SK-N-SH (cell line): ENCODE results near the gene ASPSCR1. TPM values are rescaled to one million over a fixed set of nuclear protein-coding genes. Genes with fewer than 3 reads are reported as not detected.

Experiments
- CTCF ChIA-PET: fragments of 300-600, 350-600 bp; formaldehyde crosslinking; extraction: SDS; loops from one replicate; lab custom pipeline; 2021; lab: Yijun Ruan, JAX
- POLR2A ChIA-PET: fragments of 350-600 bp; sonication (Branson Sonifier 250); formaldehyde crosslinking; extraction: SDS; loops from one replicate; lab custom pipeline; 2020; ENCODE audit warnings: antibody characterized with exemption, inconsistent platforms; lab: Yijun Ruan, JAX
- DNase-seq: peaks from one replicate; pipeline ENCODE4 v3.0.0; 2012
- H2AFZ ChIP-seq: fragments of 200-600 bp; sonication (generic); 2 replicates; pipeline ENCODE4 v1.8.1; 2016; ENCODE audit warnings: antibody characterized with exemption, mild to moderate bottlenecking, low read depth
- H3F3A ChIP-seq: fragments of 200-600 bp; sonication (generic); replicated peaks from 2 replicates; pipeline ENCODE3; 2016; ENCODE audit warnings: antibody characterized with exemption, mild to moderate bottlenecking; ENCODE audit not compliant: insufficient read depth
- H3K27ac ChIP-seq, 2 experiments: fragments of 200-500 bp in 1 of 2; fragments of 200-600 bp in 1 of 2; sonication (Bioruptor generic) in 1 of 2; sonication (generic), shearing (Covaris generic) in 1 of 2; 2 replicates each; pipeline versions ENCODE4 v1.5.1 to v1.6.1; 2014 to 2016; ENCODE audit warnings: low read depth in 2 of 2, inconsistent platforms in 1 of 2, low read length in 1 of 2, mild to moderate bottlenecking in 1 of 2, mixed read lengths in 1 of 2
- H3K27me3 ChIP-seq: fragments of 200-600 bp; sonication (generic), shearing (Covaris generic); 2 replicates; pipeline ENCODE4 v1.6.1; 2016; ENCODE audit warnings: mixed run types; ENCODE audit not compliant: insufficient read depth
- H3K36me3 ChIP-seq, 2 experiments: fragments of 200-500 bp in 1 of 2; fragments of 200-600 bp in 1 of 2; sonication (Bioruptor generic) in 1 of 2; sonication (generic) in 1 of 2; replicated peaks in 1 of 2; 2 replicates each; pipeline versions ENCODE3 to v1.5.1; 2014 to 2016; ENCODE audit warnings: low read length in 1 of 2, mild to moderate bottlenecking in 1 of 2; ENCODE audit not compliant: insufficient read depth in 2 of 2, control insufficient read depth in 1 of 2
- H3K4me1 ChIP-seq, 2 experiments: fragments of 200-500 bp in 1 of 2; fragments of 200-600 bp in 1 of 2; sonication (Bioruptor generic) in 1 of 2; sonication (generic), shearing (Covaris generic) in 1 of 2; 2 replicates each; pipeline versions ENCODE4 v1.5.1 to v1.6.1; 2014 to 2016; ENCODE audit warnings: low read depth in 1 of 2, low read length in 1 of 2, mixed run types in 1 of 2; ENCODE audit not compliant: insufficient read depth in 2 of 2, control insufficient read depth in 1 of 2
- H3K4me2 ChIP-seq: fragments of 200-600 bp; sonication (generic), shearing (Covaris generic); 2 replicates; pipeline ENCODE4 v1.6.1; 2017; ENCODE audit warnings: mixed run types
- H3K4me3 ChIP-seq, 2 experiments: fragments of 200-500 bp in 1 of 2; fragments of 200-600 bp in 1 of 2; sonication (Bioruptor generic) in 1 of 2; sonication (generic), shearing (Covaris generic) in 1 of 2; 2 replicates each; pipeline versions ENCODE4 v1.5.1 to v1.8.1; 2014 to 2016; ENCODE audit warnings: low read depth in 2 of 2, inconsistent platforms in 1 of 2, low read length in 1 of 2, mild to moderate bottlenecking in 1 of 2, mixed read lengths in 1 of 2, moderate library complexity in 1 of 2
- H3K79me2 ChIP-seq: fragments of 200-600 bp; sonication (generic); 2 replicates; pipeline ENCODE4 v1.8.1; 2017; ENCODE audit warnings: mild to moderate bottlenecking; ENCODE audit not compliant: insufficient read depth
- H3K9ac ChIP-seq: fragments of 200-600 bp; sonication (generic); 2 replicates; pipeline ENCODE4 v1.6.1; 2017; ENCODE audit warnings: mixed run types
- H3K9me2 ChIP-seq: fragments of 200-600 bp; sonication (generic); 2 replicates; pipeline ENCODE4 v1.6.1; 2017; ENCODE audit warnings: mixed run types
- H3K9me3 ChIP-seq: fragments of 200-600 bp; sonication (generic); 2 replicates; pipeline ENCODE4 v1.6.1; 2017; ENCODE audit warnings: mixed run types, mild to moderate bottlenecking, moderate library complexity
- H4K20me1 ChIP-seq: fragments of 200-600 bp; sonication (generic); 2 replicates; pipeline ENCODE4 v1.6.1; 2017; ENCODE audit warnings: mild to moderate bottlenecking, mixed run types; ENCODE audit not compliant: insufficient read depth
- CHD2 ChIP-seq: fragments of 150-350 bp; IDR thresholded peaks from 2 replicates; pipeline ENCODE4 v1.6.1; 2018; ENCODE audit warnings: low read length; ENCODE audit not compliant: partially characterized antibody
- ELF1 ChIP-seq: IDR thresholded peaks from 2 replicates; pipeline ENCODE4 v1.4.0; 2012
- FOSL2 ChIP-seq: IDR thresholded peaks from 2 replicates; pipeline ENCODE4 v1.4.0; 2012; ENCODE audit warnings: low read depth, mild to moderate bottlenecking, moderate library complexity, borderline replicate concordance
- FOXJ3 ChIP-seq: sonication (generic); formaldehyde crosslinking; IDR thresholded peaks from 2 replicates; pipeline ENCODE4 v1.5.1; 2020; ENCODE audit warnings: mild to moderate bottlenecking, missing genetic modification reagents
- GATA2 ChIP-seq: sonication (generic); formaldehyde crosslinking; IDR thresholded peaks from 2 replicates; pipeline ENCODE4 v1.5.0; 2020; ENCODE audit warnings: mild to moderate bottlenecking, missing genetic modification reagents
- JUND ChIP-seq: IDR thresholded peaks from 2 replicates; pipeline ENCODE4 v1.4.0; 2012
- MEF2A ChIP-seq: IDR thresholded peaks from 2 replicates; pipeline ENCODE4 v1.4.0; 2012; ENCODE audit warnings: low read depth, borderline replicate concordance
- MXI1 ChIP-seq: IDR thresholded peaks from 2 replicates; pipeline ENCODE4 v1.6.1; 2012; ENCODE audit warnings: mild to moderate bottlenecking, low read depth, low read length, improper control_type of control experiment
- NRF1 ChIP-seq: IDR thresholded peaks from 2 replicates; pipeline ENCODE4 v1.6.1; 2012; ENCODE audit warnings: low read depth, mild to moderate bottlenecking, low read length
- POLR2AphosphoS5 ChIP-seq: IDR thresholded peaks from 2 replicates; pipeline ENCODE4 v1.6.1; 2012; ENCODE audit warnings: low read depth, low read length
- RAD21 ChIP-seq: IDR thresholded peaks from 2 replicates; pipeline ENCODE4 v1.6.1; 2012; ENCODE audit warnings: mild to moderate bottlenecking, low read length
- RFX5 ChIP-seq: IDR thresholded peaks from 2 replicates; pipeline ENCODE4 v1.6.1; 2012; ENCODE audit warnings: mild to moderate bottlenecking, improper control_type of control experiment, low read length
- RXRA ChIP-seq: IDR thresholded peaks from 2 replicates; pipeline ENCODE4 v1.4.0; 2012; ENCODE audit warnings: low read depth, mild to moderate bottlenecking, borderline replicate concordance
- SIN3A ChIP-seq: IDR thresholded peaks from 2 replicates; pipeline ENCODE4 v1.6.1; 2012; ENCODE audit warnings: low read depth, mild to moderate bottlenecking, low read length, moderate library complexity, borderline replicate concordance
- TAF1 ChIP-seq: IDR thresholded peaks from 2 replicates; pipeline ENCODE4 v1.6.1; 2012; ENCODE audit warnings: low read depth, mild to moderate bottlenecking, low read length, moderate library complexity, borderline replicate concordance
- TCF12 ChIP-seq: IDR thresholded peaks from 2 replicates; pipeline ENCODE4 v1.4.0; 2012
- YY1 ChIP-seq: IDR thresholded peaks from 2 replicates; pipeline ENCODE4 v1.4.0; 2012; ENCODE audit warnings: low read depth, mild to moderate bottlenecking
- WGBS: methylation state at CpG from one replicate; pipeline ENCODE4 v1.1.6; 2017; ENCODE audit warnings: low lambda C conversion rate; 5-methylcytosine and 5-hydroxymethylcytosine counted together
- polyA plus RNA-seq, 3 experiments: library from polyadenylated mRNA; depleted of rRNA; stranded (reverse); fragments of >200 nt; gene quantifications; 2 replicates each; pipeline ENCODE4 v1.2.3, GENCODE V29; 2012
- TF ChIP-seq, protein P1 (sequence below): IDR thresholded peaks from 2 replicates; pipeline ENCODE4; 2012
- TF ChIP-seq, protein P2 (sequence below): IDR thresholded peaks from 2 replicates; pipeline ENCODE4 v1.4.0; 2012; ENCODE audit warnings: low read depth
- TF ChIP-seq, protein P3 (sequence below): fragments of 150-350 bp; IDR thresholded peaks from 2 replicates; pipeline ENCODE4 v1.6.1; 2017; ENCODE audit warnings: antibody characterized with exemption, low read length, low read depth, borderline replicate concordance

The ASPSCR1 gene
- polyA plus RNA-seq, 1 of the 3 experiments (the other 2 are of a cell fraction), result 36.2 TPM

DNA sequence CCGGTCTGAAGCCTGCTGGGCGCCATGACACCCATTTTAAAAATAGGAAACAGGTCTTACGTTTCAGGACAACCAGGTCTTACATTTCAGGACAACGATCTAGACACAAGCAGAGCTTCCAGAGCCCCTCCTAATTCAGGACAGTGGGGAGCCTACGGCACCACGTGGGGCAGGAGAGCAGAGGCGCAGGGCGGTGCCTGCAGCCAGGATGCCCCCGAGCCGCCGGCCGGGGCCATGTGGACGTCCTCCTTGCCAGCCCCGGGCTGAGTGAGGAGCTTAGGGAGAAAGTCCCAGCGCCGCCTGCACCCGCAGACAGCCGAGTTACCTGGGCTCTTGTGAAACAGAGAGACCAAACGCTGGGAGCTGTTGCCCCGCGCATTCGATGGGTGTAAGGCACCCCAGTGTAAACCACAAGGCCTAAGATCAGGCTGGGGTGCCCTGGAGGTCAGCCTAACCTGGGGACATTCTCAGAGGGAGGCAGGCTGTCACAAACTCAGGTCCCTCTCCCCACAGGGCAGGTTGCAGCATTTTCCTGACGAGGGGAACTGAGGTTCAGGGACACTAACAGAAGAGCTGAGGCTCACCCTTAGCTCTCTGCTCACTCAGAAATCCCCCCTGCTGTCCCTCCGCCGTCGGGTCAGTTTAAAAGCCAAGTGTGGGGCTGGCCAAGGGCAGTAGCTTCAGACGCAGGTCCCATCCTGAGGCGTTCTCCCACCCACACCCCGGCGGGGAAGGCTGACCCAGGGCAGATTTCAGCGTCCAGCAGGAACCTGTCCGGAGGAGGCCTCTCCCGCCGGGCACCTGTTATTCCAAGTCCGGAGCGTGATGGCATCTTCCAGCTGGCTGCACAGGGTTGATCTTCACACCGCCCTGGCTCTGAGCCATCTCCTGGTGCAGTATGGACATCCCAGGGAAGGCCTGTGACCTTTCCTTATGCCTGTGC is 14.7 kb upstream of the ASPSCR1 start:
- TF ChIP-seq TCF12 (no peak), RAD21 (no peak), ELF1 (no peak), RXRA (no peak), CHD2 (no peak), FOXJ3 (no peak), FOSL2 (no peak), MEF2A (no peak), TAF1 (no peak), SIN3A (no peak), NRF1 (no peak), MXI1 (no peak), RFX5 (no peak), YY1 (no peak), JUND (no peak), POLR2AphosphoS5 (no peak), GATA2 (CRISPR knock-in tag) (no peak)
- TF ChIP-seq, protein P1, sequence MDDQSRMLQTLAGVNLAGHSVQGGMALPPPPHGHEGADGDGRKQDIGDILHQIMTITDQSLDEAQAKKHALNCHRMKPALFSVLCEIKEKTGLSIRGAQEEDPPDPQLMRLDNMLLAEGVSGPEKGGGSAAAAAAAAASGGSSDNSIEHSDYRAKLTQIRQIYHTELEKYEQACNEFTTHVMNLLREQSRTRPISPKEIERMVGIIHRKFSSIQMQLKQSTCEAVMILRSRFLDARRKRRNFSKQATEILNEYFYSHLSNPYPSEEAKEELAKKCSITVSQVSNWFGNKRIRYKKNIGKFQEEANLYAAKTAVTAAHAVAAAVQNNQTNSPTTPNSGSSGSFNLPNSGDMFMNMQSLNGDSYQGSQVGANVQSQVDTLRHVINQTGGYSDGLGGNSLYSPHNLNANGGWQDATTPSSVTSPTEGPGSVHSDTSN, result no peak
- TF ChIP-seq, protein P2, sequence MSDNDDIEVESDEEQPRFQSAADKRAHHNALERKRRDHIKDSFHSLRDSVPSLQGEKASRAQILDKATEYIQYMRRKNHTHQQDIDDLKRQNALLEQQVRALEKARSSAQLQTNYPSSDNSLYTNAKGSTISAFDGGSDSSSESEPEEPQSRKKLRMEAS, result no peak
- TF ChIP-seq, protein P3, sequence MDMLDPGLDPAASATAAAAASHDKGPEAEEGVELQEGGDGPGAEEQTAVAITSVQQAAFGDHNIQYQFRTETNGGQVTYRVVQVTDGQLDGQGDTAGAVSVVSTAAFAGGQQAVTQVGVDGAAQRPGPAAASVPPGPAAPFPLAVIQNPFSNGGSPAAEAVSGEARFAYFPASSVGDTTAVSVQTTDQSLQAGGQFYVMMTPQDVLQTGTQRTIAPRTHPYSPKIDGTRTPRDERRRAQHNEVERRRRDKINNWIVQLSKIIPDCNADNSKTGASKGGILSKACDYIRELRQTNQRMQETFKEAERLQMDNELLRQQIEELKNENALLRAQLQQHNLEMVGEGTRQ, result no peak
- Histone ChIP-seq H3K4me1 (peaks cover 0 to 31% of the 10 kb centered on the region in 2 experiments; a peak in 1 of 4 replicates), H3K27ac (no peak overlapping the region), H3K9ac (no peak overlapping the region), H4K20me1 (no peaks in the 10 kb centered on the region), H3F3A (peaks cover 13% of the 10 kb centered on the region), H3K4me2 (no peak overlapping the region), H2AFZ (no peak overlapping the region), H3K9me2 (no peaks in the 10 kb centered on the region), H3K79me2 (no peaks in the 10 kb centered on the region), H3K27me3 (peaks cover 18% of the 10 kb centered on the region), H3K9me3 (no peaks in the 10 kb centered on the region), H3K4me3 (no peak overlapping the region), H3K36me3 (no peaks in the 10 kb centered on the region)
- WGBS, result 86% methylated on average over 21 of the region's 37 CpGs
- DNase-seq, result no peak
- CTCF ChIA-PET, result interaction anchor here (1.3 to 14.5 kb wide), 7 partner anchors 13 to 243 kb away, joined by 3 to 1216 read pairs (median 56); partner anchors contain the start of genes ASPSCR1, CENPX, DCXR and LRRC45
- POLR2A ChIA-PET, result interaction anchor here (1.2 to 1.5 kb wide), 3 partner anchors 15 to 60 kb away, joined by 3 to 4 read pairs (median 4); partner anchors contain the start of genes CENPX, LRRC45 and MAFG
